Measurements from ENCODE around the gene SIAE.

The SIAE gene, protein sequence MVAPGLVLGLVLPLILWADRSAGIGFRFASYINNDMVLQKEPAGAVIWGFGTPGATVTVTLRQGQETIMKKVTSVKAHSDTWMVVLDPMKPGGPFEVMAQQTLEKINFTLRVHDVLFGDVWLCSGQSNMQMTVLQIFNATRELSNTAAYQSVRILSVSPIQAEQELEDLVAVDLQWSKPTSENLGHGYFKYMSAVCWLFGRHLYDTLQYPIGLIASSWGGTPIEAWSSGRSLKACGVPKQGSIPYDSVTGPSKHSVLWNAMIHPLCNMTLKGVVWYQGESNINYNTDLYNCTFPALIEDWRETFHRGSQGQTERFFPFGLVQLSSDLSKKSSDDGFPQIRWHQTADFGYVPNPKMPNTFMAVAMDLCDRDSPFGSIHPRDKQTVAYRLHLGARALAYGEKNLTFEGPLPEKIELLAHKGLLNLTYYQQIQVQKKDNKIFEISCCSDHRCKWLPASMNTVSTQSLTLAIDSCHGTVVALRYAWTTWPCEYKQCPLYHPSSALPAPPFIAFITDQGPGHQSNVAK

DNA sequence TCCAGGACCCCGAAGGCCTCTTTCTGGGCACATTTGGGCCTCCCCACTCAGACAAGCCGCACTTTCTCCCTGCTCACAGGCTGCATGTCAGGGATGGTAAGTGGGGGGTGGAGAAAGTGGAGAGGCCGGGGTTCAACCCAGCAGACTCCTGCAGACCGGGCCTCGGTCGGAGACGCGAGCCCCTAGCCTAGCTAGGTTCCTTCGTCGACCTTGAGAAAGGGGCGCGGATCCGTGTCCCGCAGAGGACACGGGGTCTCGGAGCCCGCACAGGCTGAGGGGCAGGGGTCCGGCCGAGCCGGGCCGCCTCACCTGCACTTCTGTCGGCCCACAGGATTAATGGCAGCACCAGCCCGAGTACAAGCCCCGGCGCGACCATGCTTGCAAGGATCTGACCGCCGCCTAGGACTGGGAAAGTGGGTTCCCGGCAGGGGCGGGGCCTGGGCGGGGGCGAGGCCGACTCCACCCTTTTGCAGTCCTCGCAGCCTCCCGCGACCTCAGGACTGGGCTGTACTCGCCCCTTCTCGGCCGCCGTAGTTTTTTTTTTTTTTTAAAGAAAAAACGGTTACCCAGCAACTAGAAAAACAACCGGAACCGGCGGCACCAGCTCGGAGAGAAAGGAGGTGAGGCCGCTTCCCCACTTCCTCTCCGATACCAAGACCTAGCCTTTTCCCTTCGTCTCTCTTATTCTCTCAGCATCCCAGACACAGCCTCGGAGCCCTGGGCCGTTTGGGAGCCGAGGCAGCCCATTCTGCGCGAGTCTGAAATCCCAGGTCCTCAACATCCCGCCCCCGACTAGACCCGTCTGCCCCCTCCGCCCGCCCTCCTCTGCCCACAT is at the start of gene SIAE, which contains the start of gene SPA17:
TSS of gene SIAE (minus strand) at position 407 of the 835 bp plus-strand sequence. CDS start at position 376, 31 bp downstream.
TSS of gene SPA17 (plus strand) at position 572 of the 835 bp plus-strand sequence. CDS start 1,361 bp downstream, outside the sequence.
- Histone ChIP-seq H3K4me3 (ENCODE audit: low read length in 2 of 2) (peak within 1 kb of the TSS; percentile 86 to 90), H3K9ac (ENCODE audit: low read depth in 1 of 2, low read length in 2 of 2) (peak within 1 kb of the TSS; percentile 94 to 96), H3K27me3 (ENCODE audit: control insufficient read depth in 2 of 2, insufficient read depth in 2 of 2, low read length in 2 of 2) (no peaks in the 10 kb centered on the region), H3K27ac (ENCODE audit: low read depth in 2 of 2, low read length in 2 of 2) (peak within 1 kb of the TSS; percentile 94), H3K36me3 (ENCODE audit: control insufficient read depth in 2 of 2, insufficient read depth in 2 of 2, low read length in 2 of 2) (no peaks in the 10 kb centered on the region), H3K4me1 (ENCODE audit: control insufficient read depth in 2 of 2, insufficient read depth in 2 of 2, low read length in 2 of 2) (peaks cover 3 to 31% of the 10 kb centered on the region in 2 donors), H3K9me3 (ENCODE audit: control insufficient read depth in 2 of 2, low read length in 2 of 2) (no peaks in the 10 kb centered on the region)

DNA sequence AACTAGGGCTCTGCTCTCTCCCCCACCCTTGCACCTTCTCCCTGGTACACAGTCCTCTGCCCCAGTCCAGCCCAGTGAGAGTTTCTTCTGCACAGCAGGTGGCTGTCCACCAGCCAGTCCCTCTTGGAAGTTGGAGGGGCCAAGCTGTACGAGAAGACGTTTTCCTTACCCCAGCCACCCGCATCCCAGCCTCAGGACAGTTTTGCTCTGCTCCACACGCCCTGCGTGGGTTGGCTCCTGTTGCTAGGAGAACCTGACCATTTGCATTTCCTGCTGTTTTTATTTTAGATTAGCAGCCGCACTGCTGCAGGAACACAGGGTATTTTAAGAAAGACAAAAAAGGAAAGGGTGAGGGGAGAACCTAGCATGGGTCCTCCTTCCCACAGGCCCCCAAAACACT is 48.6 kb upstream of the SIAE start:
- H3K9ac ChIP-seq (ENCODE audit: low read depth in 1 of 2, low read length in 2 of 2): no peak overlapping the region
- peaks cover 16 to 25% of the 10 kb centered on the region in 2 donors for H3K4me1 ChIP-seq (ENCODE audit: control insufficient read depth in 2 of 2, insufficient read depth in 2 of 2, low read length in 2 of 2)
- H3K27ac ChIP-seq (ENCODE audit: low read depth in 2 of 2, low read length in 2 of 2): no peak overlapping the region
- no peak overlapping the region for H3K4me3 ChIP-seq (ENCODE audit: low read length in 2 of 2)
- no peaks in the 10 kb centered on the region for H3K36me3 ChIP-seq (ENCODE audit: control insufficient read depth in 2 of 2, insufficient read depth in 2 of 2, low read length in 2 of 2)
- H3K9me3 ChIP-seq (ENCODE audit: control insufficient read depth in 2 of 2, low read length in 2 of 2): no peaks in the 10 kb centered on the region
- peaks cover 18 to 20% of the 10 kb centered on the region in 2 donors for H3K27me3 ChIP-seq (ENCODE audit: control insufficient read depth in 2 of 2, insufficient read depth in 2 of 2, low read length in 2 of 2)

DNA sequence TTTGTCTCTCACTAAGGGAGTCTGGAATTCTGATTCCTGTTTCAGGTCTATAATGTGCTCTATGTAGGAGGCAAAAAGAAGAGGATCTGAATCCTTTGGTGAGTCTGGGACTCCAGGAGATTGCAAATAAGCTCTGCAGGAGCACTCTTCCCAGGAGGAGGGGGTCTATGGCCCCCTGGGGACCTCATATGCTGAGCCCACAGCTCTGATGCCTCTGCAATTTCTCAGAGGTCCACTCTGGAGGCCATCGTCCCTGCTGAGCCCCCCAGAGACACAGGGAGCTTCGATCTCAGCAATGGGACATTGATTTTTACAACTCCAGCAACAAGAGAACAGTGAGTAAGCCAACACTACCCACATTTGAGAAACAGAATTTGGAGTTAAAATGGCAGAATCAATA is 46.0 kb upstream of the SIAE start:
- H3K4me3 ChIP-seq (ENCODE audit: low read length in 2 of 2): no peak overlapping the region
- peaks cover 5 to 12% of the 10 kb centered on the region in 2 donors for H3K4me1 ChIP-seq (ENCODE audit: control insufficient read depth in 2 of 2, insufficient read depth in 2 of 2, low read length in 2 of 2)
- no peak overlapping the region for H3K9ac ChIP-seq (ENCODE audit: low read depth in 1 of 2, low read length in 2 of 2)
- H3K27ac ChIP-seq (ENCODE audit: low read depth in 2 of 2, low read length in 2 of 2): no peak overlapping the region
- peaks cover 18 to 20% of the 10 kb centered on the region in 2 donors for H3K27me3 ChIP-seq (ENCODE audit: control insufficient read depth in 2 of 2, insufficient read depth in 2 of 2, low read length in 2 of 2)
- H3K9me3 ChIP-seq (ENCODE audit: control insufficient read depth in 2 of 2, low read length in 2 of 2): no peaks in the 10 kb centered on the region
- H3K36me3 ChIP-seq (ENCODE audit: control insufficient read depth in 2 of 2, insufficient read depth in 2 of 2, low read length in 2 of 2): no peaks in the 10 kb centered on the region

DNA sequence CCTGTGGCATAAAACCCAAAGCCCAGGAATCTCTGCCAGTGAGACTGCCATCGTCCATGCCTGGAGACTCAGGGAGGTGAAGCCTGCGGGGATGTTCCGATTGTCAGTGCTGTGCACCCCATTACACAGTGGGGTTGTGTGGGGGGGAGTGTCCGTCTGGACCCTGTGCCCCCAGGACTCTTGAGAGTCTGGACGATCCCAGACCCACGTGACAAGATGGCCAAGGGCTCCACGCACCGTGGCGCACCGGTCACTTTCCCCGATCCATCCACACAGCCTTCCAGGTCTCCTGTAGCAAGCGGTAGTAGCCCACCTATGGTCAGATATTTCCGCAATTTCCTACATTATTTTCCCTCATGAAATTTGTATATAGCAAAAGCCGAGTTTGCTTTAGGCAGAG is 45.3 kb upstream of the SIAE start:
- H3K9ac ChIP-seq (ENCODE audit: low read depth in 1 of 2, low read length in 2 of 2): no peak overlapping the region
- no peak overlapping the region for H3K27ac ChIP-seq (ENCODE audit: low read depth in 2 of 2, low read length in 2 of 2)
- H3K27me3 ChIP-seq (ENCODE audit: control insufficient read depth in 2 of 2, insufficient read depth in 2 of 2, low read length in 2 of 2): peaks cover 18 to 20% of the 10 kb centered on the region in 2 donors
- H3K9me3 ChIP-seq (ENCODE audit: control insufficient read depth in 2 of 2, low read length in 2 of 2): no peaks in the 10 kb centered on the region
- H3K36me3 ChIP-seq (ENCODE audit: control insufficient read depth in 2 of 2, insufficient read depth in 2 of 2, low read length in 2 of 2): no peaks in the 10 kb centered on the region
- H3K4me3 ChIP-seq (ENCODE audit: low read length in 2 of 2): no peak overlapping the region
- peaks cover 3 to 11% of the 10 kb centered on the region in 2 donors for H3K4me1 ChIP-seq (ENCODE audit: control insufficient read depth in 2 of 2, insufficient read depth in 2 of 2, low read length in 2 of 2)

DNA sequence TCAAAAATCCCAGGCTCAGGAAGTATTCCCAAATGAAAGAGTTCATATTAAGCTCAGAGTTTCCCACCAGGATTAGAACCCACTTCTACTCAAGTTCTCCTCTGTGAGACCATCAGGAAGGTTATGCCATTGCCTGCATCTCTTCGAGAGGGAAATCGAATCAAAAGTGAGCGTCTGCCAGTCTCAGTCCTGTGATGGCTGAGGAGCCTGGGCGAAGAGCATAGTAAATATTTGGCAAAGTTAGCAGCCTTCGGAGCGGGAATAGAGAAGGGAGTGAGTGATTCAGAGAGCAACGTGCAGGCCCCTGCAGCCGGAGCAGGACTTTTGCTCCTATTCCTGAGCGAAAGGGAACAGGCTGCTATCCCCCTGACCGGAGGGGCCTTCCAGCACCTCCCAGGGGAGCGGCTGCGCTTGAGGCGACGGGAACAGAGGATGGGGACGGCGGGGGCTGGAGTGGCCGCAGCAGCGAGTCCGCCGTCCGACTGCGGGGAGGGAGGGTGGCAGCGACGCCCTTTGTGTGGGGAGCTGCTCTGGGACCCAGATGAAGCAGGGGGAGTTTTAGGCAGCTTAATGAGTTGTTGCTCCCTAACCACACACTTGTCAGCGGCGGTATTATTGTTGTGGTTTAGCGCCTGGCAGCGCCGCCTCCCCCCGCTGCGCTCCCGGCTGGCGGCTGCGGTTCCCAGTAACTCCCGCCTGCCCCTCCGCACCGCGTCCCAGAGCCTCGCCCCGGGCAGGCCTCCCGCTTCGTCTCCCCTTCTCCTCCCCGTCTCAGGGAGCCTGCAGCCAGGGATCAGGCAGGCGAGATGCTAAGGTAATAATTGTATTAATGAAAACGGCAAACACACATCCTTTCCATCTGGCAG is 44.5 kb upstream of the SIAE start:
- H3K27ac ChIP-seq (ENCODE audit: low read depth in 2 of 2, low read length in 2 of 2): no peak overlapping the region
- peaks cover 18 to 20% of the 10 kb centered on the region in 2 donors for H3K27me3 ChIP-seq (ENCODE audit: control insufficient read depth in 2 of 2, insufficient read depth in 2 of 2, low read length in 2 of 2)

DNA sequence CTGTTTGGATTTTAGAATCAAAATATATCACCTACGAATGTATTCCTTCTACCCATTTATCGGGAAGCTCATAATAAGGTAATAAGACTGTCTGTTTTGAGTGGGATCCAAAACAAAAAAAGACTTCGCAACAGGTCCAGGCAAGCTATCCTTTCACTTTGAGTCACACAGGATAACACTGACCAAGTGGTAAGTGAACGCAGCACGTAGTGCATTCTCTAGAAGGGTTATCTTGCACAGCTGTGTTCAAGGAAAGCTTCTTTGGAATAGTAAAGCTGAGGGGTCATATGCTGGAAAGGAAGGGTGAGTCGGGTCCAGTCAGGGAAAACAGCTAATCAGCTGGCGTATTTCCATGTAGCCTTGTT is 43.9 kb upstream of the SIAE start:
- Histone ChIP-seq H3K27ac (ENCODE audit: low read depth in 2 of 2, low read length in 2 of 2) (no peak overlapping the region), H3K9me3 (ENCODE audit: control insufficient read depth in 2 of 2, low read length in 2 of 2) (no peaks in the 10 kb centered on the region), H3K36me3 (ENCODE audit: control insufficient read depth in 2 of 2, insufficient read depth in 2 of 2, low read length in 2 of 2) (no peaks in the 10 kb centered on the region), H3K27me3 (ENCODE audit: control insufficient read depth in 2 of 2, insufficient read depth in 2 of 2, low read length in 2 of 2) (peaks cover 18 to 20% of the 10 kb centered on the region in 2 donors), H3K9ac (ENCODE audit: low read depth in 1 of 2, low read length in 2 of 2) (peak overlapping the region in 1 of 2 donors; percentile 27), H3K4me1 (ENCODE audit: control insufficient read depth in 2 of 2, insufficient read depth in 2 of 2, low read length in 2 of 2) (peaks cover 3 to 11% of the 10 kb centered on the region in 2 donors), H3K4me3 (ENCODE audit: low read length in 2 of 2) (peak overlapping the region; percentile 59 to 60)

More for the DNA sequence above, 44.5 kb upstream of the SIAE start:
- Histone ChIP-seq H3K36me3 (ENCODE audit: control insufficient read depth in 2 of 2, insufficient read depth in 2 of 2, low read length in 2 of 2) (no peaks in the 10 kb centered on the region), H3K4me1 (ENCODE audit: control insufficient read depth in 2 of 2, insufficient read depth in 2 of 2, low read length in 2 of 2) (peaks cover 3 to 11% of the 10 kb centered on the region in 2 donors), H3K9me3 (ENCODE audit: control insufficient read depth in 2 of 2, low read length in 2 of 2) (no peaks in the 10 kb centered on the region), H3K4me3 (ENCODE audit: low read length in 2 of 2) (peak overlapping the region; percentile 59 to 60), H3K9ac (ENCODE audit: low read depth in 1 of 2, low read length in 2 of 2) (peak overlapping the region in 1 of 2 donors; percentile 27)

DNA sequence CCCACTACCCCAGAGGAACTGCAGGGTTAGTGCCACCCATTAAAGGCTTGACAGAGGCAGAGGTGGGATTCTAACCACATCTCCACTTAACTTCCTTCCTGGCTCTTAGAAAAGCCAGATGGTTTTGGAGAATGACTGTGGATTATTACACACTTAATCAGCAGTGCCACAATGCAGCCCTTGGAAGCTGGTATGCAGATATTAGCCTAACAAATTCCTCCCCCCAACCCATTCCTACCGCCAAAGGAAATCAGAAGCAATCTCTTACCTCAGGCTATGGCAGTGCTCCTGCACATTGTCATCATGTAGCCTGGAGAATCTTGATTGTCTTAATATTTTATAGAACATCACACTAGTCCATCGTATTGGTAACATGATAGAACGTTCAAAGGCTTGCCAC is 43.1 kb upstream of the SIAE start:
- H3K4me3 ChIP-seq (ENCODE audit: low read length in 2 of 2): no peak overlapping the region
- H3K27me3 ChIP-seq (ENCODE audit: control insufficient read depth in 2 of 2, insufficient read depth in 2 of 2, low read length in 2 of 2): peaks cover 18 to 20% of the 10 kb centered on the region in 2 donors
- H3K27ac ChIP-seq (ENCODE audit: low read depth in 2 of 2, low read length in 2 of 2): no peak overlapping the region

DNA sequence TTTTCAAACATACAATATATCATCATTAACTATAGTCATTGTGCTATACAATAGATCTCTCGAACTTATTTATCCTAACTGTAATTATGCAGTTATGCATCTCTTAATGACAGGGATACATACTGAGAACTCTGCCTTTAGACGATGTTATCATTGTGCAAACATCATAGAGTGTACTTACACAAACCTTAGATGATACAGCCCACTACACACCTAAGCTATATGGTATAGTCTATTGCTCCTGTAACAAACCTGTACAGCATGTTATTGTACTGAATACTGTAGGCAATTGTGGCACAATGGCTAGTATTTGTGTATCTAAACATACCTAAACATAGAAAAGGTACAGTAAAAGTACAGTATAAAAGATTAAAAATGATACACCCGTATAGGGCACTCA is 38.9 kb upstream of the SIAE start:
- no peak overlapping the region for H3K4me3 ChIP-seq (ENCODE audit: low read length in 2 of 2)
- H3K9me3 ChIP-seq (ENCODE audit: control insufficient read depth in 2 of 2, low read length in 2 of 2): peaks cover 0 to 3% of the 10 kb centered on the region in 2 donors
- no peaks in the 10 kb centered on the region for H3K36me3 ChIP-seq (ENCODE audit: control insufficient read depth in 2 of 2, insufficient read depth in 2 of 2, low read length in 2 of 2)
- H3K9ac ChIP-seq (ENCODE audit: low read depth in 1 of 2, low read length in 2 of 2): no peak overlapping the region
- H3K4me1 ChIP-seq (ENCODE audit: control insufficient read depth in 2 of 2, insufficient read depth in 2 of 2, low read length in 2 of 2): no peaks in the 10 kb centered on the region
- peaks cover 0 to 1% of the 10 kb centered on the region in 2 donors for H3K27me3 ChIP-seq (ENCODE audit: control insufficient read depth in 2 of 2, insufficient read depth in 2 of 2, low read length in 2 of 2)
- no peak overlapping the region for H3K27ac ChIP-seq (ENCODE audit: low read depth in 2 of 2, low read length in 2 of 2)

More for the DNA sequence above, 43.1 kb upstream of the SIAE start:
- Histone ChIP-seq H3K9me3 (ENCODE audit: control insufficient read depth in 2 of 2, low read length in 2 of 2) (no peaks in the 10 kb centered on the region), H3K4me1 (ENCODE audit: control insufficient read depth in 2 of 2, insufficient read depth in 2 of 2, low read length in 2 of 2) (peaks cover 3 to 11% of the 10 kb centered on the region in 2 donors), H3K36me3 (ENCODE audit: control insufficient read depth in 2 of 2, insufficient read depth in 2 of 2, low read length in 2 of 2) (no peaks in the 10 kb centered on the region), H3K9ac (ENCODE audit: low read depth in 1 of 2, low read length in 2 of 2) (no peak overlapping the region)

DNA sequence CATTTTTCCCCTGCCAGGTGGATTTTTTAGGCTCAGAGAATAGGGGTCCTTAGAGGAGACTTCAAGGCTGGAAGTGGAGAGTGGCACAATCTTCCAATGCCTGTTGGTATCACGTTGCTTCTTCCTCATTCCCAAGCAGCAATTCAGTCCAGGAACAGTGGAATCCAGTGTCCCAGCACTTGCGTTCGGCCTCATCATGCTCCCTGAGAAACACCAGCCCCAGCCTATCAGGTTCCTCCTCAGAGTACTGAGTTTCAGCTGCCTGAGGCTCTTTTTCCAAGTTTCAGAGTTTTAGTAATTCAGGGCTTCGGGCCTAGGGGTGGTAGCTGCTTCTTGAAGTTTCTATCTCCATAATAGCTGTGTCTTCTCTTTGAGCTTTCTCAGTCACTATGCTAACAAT is 34.3 kb upstream of the SIAE start:
- Histone ChIP-seq H3K27ac (ENCODE audit: low read depth in 2 of 2, low read length in 2 of 2) (no peak overlapping the region), H3K4me3 (ENCODE audit: low read length in 2 of 2) (no peak overlapping the region), H3K27me3 (ENCODE audit: control insufficient read depth in 2 of 2, insufficient read depth in 2 of 2, low read length in 2 of 2) (no peaks in the 10 kb centered on the region), H3K4me1 (ENCODE audit: control insufficient read depth in 2 of 2, insufficient read depth in 2 of 2, low read length in 2 of 2) (no peaks in the 10 kb centered on the region), H3K9ac (ENCODE audit: low read depth in 1 of 2, low read length in 2 of 2) (no peak overlapping the region), H3K36me3 (ENCODE audit: control insufficient read depth in 2 of 2, insufficient read depth in 2 of 2, low read length in 2 of 2) (no peaks in the 10 kb centered on the region), H3K9me3 (ENCODE audit: control insufficient read depth in 2 of 2, low read length in 2 of 2) (peaks cover 0 to 3% of the 10 kb centered on the region in 2 donors)

All from mucosa of rectum (tissue), 2 donors.